Activated CD4-positive, alpha-beta T cell treated with anti-CD3 and anti-CD28 coated beads, Interleukin-2, amount 50 U/mL, for 16 hours (primary cell): ENCODE data around the gene PYDC1.
A peak's percentile ranks its signal among the peaks of the same experiment; 100 is the strongest.
"Not testable (repeated sequence)": the region's sequence is repeated elsewhere in the genome, so short reads cannot be mapped to it uniquely, and the experiment has no call there.

Experiments used
- DNase-seq: peaks from one replicate; pipeline ENCODE4 v3.0.0-alpha.2; 2020

Gene PYDC1

DNA sequence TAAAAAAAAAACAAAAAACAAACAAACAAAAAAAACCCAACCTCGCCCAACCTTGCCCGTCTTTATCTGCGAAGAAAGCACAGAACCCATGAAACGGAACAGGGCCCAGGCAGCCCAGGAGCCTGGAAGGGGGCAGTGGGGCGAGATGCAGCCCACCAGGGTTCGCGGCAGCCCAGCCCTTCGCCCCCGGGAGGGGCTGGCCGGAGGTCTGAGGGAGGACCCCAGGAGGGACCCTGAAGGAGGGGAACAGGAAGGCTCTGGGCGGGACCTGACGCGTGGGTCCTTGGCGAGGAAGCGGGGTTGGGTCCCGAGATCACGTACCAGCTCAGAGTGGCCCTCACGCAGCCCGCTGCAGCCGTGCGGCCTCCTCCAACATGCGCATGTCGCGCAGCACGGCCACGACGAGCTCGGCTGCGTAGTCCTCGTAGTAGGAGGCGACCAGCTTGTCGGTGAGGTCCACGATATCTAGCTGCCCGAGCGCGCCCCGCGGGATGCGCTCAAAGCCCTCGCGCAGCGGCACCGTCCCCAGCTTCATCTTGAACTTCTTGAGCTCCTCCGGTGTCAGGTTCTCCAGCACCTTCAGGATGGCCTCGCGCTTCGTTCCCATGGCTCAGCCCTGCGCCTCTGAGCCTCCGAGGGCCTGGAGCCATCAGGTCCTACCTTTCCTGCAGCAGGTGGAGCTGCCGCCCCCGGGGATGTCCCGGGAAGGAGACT is at the start of gene PYDC1:
TSS of gene PYDC1 (minus strand) at position 714 of the 714 bp plus-strand sequence. CDS start at position 607, 107 bp downstream.
- no peak for DNase-seq

DNA sequence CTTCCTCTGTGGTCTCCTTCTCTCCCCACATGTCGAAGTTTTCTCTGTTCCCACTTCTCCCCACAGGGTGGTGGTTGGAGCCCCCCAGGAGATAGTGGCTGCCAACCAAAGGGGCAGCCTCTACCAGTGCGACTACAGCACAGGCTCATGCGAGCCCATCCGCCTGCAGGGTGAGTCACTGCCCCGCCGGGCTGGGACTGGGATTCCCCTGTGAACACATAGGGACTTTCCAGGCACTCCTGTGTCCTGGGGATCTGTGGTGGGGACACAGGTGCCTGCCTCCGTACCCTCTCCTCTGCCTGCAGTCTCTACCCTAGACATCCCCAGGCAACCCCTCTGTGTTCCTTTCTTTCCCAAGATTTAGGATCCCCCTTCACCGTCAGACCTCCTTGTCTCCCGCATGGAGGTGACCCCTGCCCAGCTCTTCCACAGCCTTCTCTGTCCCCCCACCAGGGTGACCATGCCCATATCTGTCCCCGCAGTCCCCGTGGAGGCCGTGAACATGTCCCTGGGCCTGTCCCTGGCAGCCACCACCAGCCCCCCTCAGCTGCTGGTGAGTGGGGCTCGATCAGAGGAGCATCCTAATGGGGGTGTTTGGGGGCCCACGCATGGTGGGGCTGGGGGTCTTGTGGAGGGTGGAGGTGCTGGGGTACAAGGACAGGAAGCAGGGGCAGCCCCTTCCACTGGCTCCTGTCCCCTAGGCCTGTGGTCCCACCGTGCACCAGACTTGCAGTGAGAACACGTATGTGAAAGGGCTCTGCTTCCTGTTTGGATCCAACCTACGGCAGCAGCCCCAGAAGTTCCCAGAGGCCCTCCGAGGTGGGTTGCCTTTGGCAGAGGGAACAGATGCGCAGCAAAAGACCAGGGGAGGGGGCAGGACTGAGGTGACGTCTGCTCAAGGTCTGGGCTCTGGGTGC is 48.7 kb upstream of the PYDC1 start:
- DNase-seq, result peak; percentile 84

DNA sequence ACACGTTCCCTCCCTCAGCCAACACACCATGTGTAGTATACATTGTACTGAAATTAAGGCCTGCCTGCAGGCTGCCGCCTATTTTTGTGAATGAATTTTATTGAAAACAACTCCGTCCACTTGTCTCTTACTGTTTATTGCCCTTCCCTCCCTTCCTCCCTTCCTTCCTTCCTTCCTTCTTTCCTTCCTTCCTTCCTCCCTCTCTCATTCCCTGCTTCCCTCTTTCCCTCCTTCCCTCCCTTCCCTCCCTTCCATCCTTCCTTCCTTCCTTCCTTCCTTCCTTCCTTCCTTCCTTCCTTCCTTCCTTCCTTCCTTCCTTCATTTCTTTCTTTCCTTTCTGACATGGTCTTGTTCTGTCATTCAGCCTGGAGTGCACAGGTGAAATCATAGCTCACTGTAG is 45.1 kb upstream of the PYDC1 start:
- no peak for DNase-seq

DNA sequence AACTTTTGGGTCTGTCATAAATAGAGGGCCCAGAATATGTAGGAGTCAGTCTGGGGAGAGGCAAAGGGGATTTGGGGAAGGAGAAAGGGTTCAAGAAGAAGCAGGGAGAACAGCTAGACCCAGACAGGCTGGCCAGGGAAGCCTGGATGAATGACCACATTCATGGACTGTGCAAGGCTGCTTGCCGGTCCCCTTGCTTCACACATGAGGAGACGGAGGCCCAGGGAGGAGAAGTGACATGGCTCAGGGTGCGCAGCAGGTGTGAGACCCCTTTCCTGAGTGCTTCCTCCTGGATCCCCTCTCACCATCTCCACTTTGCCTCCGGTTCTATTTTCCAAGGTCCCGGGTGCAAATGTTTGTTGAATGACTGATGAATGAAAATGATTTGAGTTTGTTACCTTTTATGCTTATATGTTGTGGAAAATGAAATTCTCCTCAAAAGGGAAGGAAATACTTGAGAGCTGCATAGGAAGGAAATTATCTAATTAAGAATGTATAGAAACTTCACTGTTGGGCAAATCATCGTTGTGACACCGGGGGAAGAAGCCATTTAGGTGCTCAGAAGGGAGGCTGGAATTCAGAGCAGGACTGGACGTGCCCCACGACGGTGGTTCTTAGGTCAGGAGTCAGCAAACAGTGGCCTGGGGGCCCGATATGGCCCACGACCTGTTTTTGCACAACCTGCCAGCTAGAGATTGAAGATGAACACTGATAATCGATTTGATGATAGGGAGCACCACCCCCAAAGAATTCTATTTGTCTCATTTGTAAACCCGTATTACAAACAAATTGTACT is 43.4 kb upstream of the PYDC1 start:
- no peak for DNase-seq

DNA sequence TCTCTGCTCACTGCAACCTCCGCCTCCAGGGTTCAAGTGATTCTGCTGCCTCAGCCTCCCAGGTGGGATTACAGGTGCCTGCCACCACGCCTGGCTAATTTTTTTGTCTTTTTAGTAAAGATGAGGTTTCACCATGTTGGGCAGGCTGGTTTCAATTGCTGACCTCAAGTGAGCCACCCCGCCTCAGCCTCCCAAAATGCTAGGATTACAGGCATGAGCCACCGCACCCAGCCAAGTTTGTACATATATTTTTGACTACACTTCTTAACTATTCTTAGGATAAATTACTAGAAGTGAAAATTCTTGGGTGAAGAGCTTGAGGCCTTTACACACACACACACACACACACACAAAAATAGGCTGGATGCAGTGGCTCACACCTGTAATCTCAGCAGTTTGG is 41.4 kb upstream of the PYDC1 start:
- DNase-seq, result no peak

DNA sequence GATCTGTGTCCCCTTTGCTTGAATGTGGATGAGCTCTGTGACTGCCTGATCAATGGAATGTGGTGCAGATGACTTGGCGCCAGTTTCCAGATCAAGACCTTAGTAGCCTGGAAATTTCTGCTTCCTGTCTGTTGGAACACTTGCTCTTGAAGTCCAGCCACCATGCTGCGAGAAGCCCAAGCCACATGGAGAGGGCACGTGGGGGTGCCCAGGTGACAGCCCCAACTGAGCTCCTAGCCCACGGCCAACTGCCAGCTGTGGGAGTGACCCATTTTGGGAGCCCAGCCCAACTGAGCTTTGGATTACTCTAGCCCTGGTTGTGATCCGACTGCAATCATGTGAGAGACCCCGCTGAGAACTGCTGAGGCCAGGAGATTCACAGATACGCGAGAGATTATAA is 39.5 kb upstream of the PYDC1 start:
- DNase-seq, result no peak

DNA sequence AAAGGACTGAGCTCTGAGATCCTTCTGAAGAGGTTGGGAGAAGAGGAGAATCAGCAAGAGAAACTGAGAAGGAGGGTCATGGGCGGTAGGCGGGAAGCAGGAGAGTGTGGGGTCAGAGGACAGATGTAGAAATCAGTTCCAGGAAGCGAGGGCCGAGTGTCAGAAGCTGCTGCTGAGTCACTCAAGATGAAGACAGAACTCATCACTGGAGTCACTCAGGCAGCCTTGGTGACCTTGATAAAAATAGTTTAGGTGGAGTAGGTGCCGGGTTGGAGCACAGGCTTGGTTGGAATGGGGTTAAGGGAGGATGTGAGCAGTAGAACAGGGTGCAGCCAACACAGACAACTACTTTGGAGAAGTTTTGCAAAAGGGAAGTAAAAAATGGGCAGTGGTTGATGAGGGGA is 36.7 kb upstream of the PYDC1 start:
- DNase-seq, result peak; percentile 77

DNA sequence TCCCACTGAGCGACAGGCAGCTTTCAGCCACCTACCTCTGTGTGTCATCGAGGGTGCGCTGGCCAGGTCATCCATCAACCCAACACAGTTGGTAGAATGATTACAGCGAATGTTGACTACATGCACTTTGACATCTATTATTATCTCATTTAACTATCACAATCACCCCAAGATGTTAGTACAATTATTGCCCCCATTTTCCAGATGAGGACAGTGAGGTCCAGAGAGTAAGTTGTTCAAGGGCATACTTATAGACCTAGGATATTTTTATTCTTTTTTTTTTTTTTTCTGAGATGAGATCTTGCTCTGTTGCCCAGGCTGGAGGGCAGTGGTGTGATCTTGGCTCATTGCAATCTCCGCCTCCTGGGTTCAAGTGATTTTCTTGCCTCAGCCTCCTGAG is 34.5 kb upstream of the PYDC1 start:
- no peak for DNase-seq

DNA sequence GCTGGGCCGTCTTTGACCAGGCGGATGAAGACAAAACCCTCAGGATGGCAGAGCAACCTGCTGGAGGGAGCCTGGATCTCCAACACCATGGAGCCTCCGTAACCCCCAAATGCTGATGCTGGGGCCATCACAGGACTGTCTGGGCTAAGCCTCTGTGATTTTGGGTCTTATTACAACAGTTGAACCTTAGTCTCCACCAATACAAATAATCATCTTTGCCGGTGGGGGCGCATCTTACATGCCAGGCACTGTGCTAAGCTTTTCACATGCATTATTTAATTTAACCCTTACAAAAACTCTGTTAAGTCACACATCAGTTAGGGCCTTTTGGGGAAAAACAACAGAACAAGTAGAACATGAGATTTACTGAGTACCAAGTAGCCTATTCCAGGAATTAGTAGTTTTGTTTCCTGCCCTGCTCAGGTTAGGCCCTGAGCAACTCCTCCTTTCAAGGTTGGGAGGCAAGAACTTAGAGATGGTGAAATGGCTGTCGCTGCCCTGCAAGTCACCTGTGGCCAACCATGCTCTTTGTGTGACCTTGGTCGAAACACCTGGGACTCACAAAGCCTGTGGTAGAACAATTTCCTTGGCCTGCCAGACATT is 33.9 kb upstream of the PYDC1 start:
- DNase-seq, result peak; percentile 53

DNA sequence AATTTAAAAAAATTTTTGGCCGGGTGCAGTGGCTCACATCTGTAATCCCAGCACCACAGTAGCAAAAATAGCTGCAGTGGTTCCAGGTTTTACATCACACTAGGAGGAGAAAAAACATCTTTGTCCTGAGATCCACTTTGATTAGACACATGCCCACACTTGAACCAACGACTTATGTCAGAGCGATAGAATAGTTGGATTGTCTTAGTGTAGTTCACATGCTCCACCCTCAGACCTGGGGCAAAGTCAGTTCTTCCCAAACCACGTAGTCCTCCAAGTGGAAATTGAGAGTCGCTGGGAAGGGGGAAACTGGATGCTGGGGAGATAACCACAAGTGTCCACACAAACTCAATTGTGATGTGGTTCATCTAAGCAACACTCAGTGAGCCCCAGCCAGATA is 31.4 kb upstream of the PYDC1 start:
- no peak for DNase-seq

DNA sequence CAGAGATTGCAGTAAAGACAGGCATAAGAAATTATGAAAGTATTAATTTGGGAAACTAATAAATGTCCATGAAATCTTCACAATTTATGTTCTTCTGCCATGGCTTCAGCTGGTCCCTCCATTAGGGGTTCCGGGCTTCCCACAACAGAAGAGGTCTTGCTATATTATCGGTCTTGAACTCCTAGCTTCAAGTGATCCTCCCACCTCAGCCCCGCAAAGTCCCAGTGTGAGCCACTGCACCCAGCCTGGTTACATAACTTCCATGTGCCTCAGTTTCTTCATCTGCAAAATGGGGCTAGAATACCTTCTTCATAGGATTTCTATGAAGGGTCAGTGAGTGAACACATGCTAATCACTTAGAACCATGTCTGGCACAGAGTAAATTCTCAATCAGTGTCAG is 29.4 kb upstream of the PYDC1 start:
- no peak for DNase-seq

DNA sequence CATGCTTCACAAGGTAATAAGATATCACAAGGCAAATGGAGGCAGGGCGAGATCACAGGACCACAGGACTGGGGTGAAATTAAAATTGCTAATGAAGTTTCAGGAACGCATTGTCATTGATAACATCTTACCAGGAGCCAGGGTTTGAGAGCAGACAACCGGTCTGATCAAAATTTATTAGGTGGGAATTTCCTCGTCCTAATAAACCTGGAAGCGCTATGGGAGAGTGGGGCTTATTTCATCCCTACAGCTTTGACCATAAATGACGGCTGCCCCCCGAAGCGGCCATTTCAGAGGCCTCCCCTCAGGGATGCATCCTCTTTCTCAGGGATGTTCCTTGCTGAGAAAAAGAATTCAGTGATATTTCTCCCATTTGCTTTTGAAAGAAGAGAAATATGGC is 28.7 kb upstream of the PYDC1 start:
- not testable (repeated sequence) for DNase-seq

DNA sequence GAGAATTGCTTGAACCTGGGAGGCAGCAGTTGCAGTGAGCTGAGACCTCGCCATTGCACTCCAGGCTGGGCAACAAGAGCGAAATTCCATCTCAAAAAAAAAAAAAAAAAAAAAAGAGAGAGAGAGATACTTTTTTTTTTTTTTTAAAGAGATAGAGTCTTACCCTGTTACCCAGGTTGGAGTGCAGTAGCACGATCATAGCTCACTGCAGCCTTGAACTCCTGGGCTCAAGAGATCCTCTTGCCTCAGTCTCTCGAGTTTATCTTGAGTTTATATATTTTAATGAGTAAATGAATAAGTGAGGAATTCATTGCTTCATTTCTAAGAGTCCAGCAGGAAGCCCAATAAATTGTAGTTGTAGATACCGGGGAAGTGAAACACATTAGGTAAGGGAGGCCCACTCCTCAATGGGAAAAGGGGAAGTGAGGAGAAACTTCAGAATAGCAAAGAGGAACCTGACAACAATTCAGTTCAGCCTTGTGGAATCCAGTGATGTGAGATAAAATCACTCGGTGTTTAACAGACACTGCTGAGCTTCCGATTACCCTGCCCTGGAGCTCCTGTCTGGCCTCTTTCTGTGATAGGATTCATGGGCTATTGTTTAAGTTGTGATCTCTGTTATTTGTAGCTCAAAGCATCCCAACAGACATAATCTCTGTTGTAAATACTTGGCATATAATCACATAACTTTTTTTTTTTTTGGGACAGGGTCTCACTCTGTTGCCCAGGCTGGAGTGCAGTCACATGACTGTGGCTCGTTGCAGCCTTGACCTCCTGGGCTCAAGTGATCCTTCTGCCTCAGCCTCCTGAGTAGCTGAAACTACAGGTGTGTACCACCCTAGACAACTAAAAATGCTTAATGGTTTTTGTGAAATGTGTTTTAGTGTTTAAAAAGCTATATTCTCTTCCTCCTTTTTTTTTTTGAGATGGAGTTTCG is 27.1 kb upstream of the PYDC1 start:
- no peak for DNase-seq

DNA sequence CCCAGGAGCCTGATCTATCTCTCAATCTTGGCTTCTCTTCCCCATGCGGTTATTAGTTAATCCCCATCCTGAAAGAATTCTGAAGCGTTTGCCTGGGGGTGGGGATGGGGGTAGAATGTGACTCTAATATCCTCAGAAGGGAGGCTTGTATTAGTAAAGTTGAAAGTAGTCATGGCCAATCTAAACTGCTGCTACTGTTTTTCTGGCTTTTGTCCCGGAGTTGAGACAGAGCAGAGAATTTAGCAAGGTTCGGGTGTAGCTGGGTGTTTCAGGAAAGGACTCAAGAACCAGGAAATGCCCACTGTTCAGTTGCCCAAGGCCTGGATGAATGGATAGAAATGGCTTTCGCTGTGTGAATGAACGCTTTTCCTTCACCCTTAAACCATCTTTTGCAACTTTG is 25.3 kb upstream of the PYDC1 start:
- DNase-seq, result no peak

DNA sequence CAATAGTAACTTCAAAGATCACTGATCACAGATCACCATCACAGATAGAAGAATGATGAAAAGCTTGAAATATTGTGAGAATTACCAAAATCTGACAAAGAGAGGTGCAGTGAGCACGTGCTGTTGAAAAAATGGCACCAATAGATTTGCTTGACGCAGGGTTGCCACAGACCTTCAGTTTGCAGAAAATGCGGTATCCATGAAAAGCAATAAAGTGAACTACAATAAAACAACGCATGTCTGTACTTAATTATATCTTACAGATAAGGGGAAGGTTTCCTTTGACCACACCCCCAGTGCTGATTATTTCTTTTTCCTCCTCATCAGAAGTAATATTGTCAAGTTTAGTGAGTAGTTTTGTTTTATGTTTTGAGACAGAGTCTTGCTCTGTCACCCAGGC is 21.1 kb upstream of the PYDC1 start:
- no peak for DNase-seq

DNA sequence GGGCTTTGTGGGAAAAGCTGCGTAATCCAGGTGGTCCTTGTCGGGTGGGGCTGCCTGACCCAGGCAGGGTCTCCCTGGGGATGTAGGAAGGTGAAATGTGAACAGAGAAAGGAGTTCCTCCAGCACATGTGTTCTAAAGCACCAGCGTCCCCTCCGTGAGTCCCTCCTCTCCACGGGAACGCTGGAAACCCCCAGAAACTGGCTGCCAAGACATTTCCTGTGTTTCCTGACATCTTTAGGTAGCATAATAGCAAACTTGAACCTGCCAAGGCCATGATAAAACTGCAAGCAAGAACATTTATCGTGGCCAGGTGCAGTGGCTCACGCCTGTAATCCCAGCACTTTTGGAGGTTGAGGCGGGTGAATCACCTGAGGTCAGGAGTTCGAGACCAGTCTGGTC is 12.6 kb upstream of the PYDC1 start:
- no peak for DNase-seq

DNA sequence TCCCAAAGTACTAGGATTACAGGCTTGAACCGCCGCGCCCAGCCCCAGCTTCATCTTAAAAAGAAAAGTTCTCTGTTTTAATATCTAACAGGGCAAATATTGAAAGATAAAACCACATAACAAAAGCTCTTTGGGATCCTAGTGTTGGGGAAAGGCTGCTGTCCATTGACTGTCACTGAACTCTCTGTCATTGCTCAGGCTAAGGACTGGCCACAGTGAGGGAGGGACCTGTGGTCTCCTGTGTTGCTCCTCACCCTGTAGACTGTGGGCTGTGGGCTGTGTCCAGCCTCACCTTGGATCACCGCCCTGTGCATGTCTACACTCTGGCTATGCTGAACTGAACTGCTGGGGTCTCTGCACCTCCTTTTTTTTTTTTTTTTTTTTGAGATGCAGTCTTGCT is 11.3 kb upstream of the PYDC1 start:
- DNase-seq, result no peak

DNA sequence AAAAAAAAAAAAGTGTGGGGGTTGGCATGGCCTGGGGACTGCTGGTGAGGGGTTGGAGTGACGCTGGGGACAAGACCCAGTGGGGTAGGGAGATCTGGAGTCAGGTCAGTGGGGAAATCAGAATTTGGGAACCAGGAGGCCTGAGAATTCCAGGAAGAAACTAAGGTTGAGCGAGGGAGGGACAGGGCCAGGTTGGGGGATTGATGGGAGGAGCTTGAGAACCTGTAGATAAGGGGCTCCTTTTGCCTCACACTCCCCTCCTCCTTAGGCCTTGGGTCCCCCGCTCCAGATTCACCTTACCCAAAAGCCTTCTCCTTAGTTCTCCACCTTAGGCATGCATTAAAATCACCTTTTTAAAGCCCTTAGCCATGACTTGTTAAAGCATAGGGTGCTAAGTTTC is 8.3 kb upstream of the PYDC1 start:
- no peak for DNase-seq

DNA sequence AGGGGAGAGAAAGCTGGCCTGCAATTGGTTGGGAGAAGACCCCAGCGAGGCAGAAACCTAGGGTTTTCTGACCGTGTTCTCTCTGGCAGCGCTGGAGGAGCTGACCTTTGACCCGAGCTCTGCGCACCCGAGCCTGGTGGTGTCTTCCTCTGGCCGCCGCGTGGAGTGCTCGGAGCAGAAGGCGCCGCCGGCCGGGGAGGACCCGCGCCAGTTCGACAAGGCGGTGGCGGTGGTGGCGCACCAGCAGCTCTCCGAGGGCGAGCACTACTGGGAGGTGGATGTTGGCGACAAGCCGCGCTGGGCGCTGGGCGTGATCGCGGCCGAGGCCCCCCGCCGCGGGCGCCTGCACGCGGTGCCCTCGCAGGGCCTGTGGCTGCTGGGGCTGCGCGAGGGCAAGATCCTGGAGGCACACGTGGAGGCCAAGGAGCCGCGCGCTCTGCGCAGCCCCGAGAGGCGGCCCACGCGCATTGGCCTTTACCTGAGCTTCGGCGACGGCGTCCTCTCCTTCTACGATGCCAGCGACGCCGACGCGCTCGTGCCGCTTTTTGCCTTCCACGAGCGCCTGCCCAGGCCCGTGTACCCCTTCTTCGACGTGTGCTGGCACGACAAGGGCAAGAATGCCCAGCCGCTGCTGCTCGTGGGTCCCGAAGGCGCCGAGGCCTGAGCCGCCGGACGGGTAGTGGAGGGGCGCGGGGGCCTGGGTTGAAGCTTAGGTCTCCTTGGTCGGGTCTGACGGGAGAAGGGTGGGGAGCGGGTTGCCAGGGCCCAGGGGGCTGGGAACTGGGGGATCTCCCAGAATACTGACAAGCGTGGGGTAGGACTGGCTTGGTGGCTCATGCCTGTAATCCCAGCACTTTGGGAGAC is 7.4 kb upstream of the PYDC1 start:
- DNase-seq, result no peak

DNA sequence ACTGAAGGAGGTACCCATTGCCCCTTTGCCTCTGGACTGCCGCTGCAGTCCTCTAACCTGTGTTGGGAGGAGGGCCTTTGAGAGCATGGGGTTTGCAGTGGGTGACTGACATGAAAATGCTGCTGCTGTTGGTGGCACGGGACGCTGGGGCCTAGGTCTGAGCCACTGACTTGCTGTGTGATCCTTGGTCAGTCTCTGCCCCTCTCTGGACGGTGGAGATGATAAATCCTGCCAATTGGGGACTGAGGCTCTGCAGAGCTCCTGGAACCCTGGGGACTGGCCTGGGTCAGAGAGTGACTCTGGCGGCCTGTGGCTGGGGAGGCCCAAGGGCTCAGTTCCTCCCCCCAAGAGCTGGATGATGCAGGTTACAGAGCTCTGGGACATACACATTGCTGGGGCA is 6.1 kb upstream of the PYDC1 start:
- DNase-seq, result no peak
